ENCODE measurements around the gene ANKS4B.
A peak's percentile ranks its signal among the peaks of the same experiment; 100 is the strongest.
"Not testable (repeated sequence)": the region's sequence is repeated elsewhere in the genome, so short reads cannot be mapped to it uniquely, and the experiment has no call there.

Gene ANKS4B

DNA sequence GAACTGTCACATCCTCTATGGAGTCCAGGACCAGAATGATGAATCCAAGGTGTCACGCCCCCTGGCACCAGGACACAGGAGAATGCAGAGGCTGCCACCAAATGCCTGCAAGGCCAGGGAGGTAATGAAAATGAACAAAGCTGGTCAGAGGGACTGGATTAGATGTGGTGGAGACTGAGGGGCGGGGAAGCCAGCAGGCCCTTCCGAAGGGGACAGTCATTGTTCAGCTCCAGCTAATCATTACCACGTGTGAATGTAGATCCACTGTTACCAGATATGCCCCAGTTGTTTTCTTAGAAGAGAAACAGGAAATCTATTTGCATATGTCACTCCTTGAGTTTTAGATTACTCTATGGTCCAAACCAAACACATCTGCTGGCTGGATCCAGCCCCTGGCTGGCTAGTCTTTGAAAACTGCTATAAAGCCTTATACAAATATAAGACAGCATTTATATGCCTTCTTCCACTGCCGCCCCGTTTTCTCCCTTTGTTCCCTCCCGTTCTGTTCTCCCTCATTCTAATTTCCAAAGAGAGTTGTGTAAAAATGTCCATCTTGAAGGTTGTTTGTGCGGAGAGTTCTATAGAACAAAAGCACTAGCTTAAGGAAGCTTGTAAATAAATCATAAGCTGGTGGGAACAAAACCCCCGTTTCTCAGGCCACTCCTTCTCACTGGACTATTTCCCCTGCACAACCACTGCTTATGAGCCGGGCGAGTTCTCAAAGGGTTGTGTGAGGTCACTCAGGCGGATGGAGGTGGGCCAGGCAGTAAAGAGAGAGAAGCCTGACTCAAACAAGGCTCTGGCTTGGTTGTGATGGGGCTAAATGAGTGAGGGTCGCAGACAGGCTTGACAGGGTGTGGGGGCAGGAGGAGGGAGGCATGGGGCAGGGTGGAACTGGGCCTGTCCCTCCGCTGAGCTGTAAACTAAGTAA is 30.4 kb downstream of the ANKS4B start:
- DNase-seq, result no peak

- no peak for DNase-seq
Measured at GRCh38 chr16:21264571-21265036, 31.1 kb downstream of the ANKS4B start.

DNA sequence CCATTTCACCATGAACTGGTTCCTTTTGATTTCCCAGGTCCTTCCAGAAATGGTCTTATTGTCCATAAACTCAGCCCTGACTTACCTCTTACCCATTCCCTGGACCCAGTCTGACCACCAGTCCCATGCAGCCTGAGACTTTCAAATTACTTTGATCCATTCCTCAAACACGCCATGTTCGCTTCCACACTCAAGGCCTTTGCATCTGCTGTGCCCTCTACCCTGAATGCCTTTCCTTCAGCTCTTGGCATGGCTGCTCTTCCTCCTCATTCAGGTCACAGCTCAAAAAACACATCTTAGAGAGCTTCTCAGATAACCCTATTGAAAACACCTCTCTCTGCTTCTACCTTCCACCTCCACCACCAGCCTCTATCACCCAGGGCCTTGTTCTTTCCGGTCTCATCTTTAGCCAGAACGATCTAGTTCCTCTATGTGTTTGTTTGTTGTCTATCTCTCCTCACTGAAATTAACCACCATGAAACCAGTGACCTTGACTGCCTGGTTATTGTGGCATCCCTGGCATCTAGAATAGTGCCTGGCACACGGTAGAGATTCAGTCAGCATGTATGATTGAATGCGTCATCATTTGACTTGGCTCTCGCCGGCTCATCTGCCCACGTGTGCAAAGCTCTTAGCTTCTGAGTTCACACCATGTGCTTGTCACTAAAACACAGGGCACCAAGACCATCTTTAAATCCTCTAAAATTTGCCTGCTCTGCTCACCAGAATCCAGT is 31.8 kb downstream of the ANKS4B start:
- no peak for DNase-seq

- DNase-seq, result no peak
Measured at GRCh38 chr16:21267298-21267697, 33.8 kb downstream of the ANKS4B start.

DNA sequence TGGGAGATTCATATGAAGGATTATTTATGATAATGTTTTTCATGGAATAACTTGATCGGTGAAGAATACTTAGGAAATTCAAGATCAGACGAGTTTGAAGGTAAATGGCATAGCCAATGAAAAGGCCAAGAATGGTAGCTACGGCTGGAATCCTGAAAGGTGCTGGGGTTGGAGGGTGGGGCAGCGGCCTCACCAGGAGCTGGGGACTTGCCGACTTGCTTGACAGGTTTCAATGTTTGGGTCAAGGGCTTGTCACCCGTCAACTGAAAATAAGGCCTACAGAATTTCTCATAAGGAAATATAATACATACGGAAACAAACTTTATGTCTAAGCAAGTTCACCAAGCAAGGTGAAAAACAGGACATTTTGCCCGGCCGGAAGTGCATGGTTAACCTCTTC is 34.7 kb downstream of the ANKS4B start:
- no peak for DNase-seq

GRCh38 chr16:21272253-21272652 is 38.8 kb downstream of the ANKS4B start:
- DNase-seq, result no peak

GRCh38 chr16:21272763-21273162 is 39.3 kb downstream of the ANKS4B start:
- not testable (repeated sequence) for DNase-seq

DNA sequence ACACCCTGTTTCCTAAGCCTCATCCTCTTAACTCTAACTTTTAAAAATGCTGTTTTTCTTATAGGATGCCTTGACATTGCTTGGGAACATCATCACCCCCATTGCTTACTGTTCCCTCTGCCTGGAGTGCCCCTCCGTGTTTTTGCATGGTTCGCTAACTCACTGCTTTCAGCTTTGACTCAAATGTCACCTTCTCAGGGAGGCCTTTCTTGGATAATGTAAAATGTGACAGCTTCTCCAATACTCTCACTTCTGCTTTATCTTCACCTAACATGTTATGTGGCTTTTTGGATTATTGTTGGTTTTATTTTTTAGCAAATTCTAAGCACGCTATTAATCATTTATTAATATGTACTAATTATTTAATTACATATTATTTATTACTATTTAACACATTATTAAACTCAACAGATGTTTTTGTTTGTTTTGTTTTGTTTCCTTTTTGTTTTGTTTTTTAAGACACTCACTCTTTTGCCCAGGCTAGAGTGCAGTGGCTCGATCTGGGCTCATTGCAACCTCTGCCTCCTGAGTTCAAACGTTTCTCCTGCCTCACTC is 40.8 kb downstream of the ANKS4B start:
- DNase-seq, result no peak

GRCh38 chr16:21275529-21275928 is 42.0 kb downstream of the ANKS4B start:
- no peak for DNase-seq

- DNase-seq, result no peak
Measured at GRCh38 chr16:21276090-21276489, 42.6 kb downstream of the ANKS4B start.

GRCh38 chr16:21277045-21277926 is 43.8 kb downstream of the ANKS4B start:
- no peak for DNase-seq

DNA sequence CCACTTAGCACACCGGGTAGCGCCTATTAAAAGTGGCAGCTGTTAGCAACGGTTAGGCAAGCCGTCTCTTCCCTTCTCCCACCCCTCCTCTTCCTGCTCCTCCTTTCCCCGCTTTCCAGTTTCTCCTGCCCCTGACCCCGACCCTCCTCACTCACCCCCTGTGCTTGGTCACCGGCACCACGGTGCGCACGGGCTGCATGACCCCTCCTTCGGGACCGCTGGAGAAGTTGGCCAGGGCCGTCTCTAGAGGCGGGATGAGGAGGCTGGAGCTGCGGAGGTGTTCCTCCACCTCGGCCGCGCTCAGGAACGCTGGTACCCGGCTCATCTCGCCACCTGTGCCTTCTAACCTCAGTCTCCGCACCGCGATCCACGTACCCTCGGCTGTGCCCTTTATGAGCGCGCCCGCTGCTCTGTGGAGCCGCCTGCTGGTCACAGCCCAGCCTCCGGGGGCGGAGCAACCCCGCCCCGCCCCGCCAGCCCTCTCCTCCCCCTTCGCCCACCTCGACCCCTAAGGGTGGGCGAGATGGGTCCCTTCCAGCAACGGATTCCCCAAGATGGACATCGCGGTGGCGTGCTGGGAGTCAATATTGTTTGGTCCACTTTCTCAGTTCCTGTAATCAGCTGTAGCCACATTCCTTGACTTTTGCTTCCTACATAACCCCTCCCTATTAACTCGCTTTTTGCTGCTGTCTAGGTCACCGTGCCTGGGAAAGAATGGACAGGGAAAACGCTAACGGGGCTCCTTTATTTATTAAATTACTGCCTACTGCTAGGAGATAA is 44.6 kb downstream of the ANKS4B start, which contains the start of gene CRYM:
Gene CRYM (minus strand): TSS at position 364 of the 780 bp plus-strand sequence. CDS start 39 bp downstream, at position 325.
- DNase-seq, result no peak

DNA sequence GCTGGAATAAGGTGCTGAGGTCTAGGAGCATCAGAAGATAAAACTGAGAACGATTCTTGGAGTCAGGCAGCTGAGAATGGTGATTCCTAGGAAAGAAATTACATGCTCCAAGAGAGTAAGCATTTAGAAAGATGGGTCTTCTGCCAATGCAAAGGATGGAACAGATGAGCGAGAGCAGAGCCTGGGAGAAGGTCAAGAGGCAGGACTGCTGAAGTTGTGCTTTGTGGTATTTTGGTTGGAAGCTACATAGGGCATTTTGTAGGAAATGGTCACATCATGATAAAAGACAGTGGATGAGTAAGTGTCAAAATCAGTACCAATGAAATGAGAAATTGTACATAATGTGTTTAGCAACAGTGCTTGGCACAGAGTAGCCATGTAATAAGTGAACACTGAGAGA is 46.0 kb downstream of the ANKS4B start:
- no peak for DNase-seq

- no peak for DNase-seq
Measured at GRCh38 chr16:21281698-21282389, 48.3 kb downstream of the ANKS4B start.

DNA sequence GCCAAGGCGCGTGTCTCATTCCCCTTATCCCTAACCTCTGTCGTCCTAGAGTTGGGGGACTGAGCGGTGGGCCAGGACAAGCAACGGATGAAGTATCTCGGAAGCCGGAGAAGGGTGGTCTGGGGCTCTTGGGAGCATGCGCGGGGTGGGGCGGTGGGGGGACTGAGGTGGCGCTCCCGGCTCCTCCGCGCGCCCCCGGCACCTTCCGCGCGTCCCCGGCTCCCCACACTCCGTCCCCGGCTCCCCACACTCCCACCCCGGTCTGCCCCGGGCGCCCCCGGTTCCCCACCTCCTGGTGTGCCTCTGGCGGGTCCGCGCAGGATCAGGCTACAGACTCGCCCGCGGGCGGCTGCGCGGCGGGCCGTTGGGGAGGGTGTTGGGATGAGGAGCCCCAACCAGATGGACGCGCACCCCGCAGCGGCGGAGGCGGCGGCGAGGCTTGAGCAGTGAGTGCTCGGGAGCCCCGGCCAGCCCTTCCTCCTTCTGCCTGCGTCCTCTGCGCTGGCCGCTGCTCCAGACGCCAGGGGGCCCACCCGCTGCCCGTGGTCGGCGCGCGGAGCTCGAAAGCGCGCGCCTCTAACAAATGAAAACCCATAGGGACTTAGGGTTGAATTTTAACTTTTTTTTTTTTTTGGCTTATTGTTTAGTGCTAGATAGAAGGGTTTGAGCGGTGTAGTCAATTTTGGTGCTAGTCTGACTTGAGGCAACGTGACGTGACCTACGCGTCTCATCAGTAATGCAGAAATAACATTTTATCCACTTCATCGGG is 50.2 kb downstream of the ANKS4B start:
- DNase-seq, result no peak

- no peak for DNase-seq
Measured at GRCh38 chr16:21284414-21284813, 50.9 kb downstream of the ANKS4B start.

GRCh38 chr16:21285314-21285713 is 51.8 kb downstream of the ANKS4B start:
- no peak for DNase-seq

DNA sequence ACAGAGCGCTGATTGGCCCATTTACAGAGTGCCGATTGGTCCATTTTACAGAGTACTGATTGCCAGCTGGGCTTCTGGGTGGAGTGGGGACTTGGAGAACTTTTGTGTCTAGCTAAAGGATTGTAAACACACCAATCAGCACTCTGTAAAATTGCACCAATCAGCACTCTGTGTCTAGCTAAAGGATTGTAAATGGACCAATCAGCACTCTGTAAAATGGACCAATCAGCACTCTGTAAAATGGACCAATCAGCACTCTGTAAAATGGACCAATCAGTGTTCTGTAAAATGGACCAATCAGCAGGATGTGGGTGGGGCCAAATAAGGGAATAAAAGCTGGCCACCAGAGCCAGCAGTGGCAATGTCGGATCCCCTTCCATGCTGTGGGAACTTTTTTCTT is 56.3 kb downstream of the ANKS4B start:
- not testable (repeated sequence) for DNase-seq

DNA sequence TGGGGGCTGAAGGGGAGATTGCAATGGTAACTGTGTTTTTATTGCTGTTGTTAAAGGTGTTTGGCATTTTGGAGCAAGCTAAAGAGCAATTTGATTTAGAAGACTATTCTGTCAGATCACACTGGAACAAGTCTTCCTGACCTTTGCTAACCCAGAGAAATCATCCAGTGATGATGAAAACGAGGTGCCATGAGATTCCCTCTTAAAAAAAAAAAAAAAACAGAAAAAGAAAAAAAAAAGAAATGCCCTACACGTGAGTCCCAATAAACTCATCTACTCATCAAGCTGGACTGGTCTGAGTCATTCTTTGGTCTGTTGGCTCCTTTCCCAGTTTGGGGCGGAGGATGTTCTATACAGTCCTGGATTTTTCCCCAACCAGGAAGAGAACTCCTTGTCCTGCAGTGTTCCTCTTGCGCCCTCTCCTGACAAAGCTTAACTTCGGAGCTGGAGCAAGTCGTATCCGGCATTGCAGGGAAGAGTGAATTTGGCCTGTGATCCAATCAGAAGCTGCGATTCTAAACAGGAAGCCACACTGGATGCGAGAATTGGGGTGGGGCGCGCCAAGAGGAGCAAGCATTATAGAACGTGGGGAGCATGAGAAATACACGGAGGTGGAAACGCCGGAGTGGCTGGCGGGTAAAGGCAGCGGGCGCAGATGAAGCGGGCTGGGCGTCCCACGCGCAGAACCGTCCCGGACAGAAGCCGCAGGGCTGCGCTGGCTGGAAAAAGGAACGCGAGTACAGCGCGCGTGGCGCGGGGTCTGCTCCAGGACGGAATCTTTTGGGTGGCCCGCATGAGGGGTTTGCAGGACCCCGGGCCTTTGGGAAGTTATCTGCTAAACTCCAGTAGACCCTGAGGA is 67.0 kb downstream of the ANKS4B start:
- peak; percentile 86 for DNase-seq
